ENCODE results near the gene ROBO1.

- no peak for TF ChIP-seq ZFX (IDR thresholded peaks at IDR 0.05; ENCODE audit: borderline replicate concordance)
- TF ChIP-seq, protein P1, sequence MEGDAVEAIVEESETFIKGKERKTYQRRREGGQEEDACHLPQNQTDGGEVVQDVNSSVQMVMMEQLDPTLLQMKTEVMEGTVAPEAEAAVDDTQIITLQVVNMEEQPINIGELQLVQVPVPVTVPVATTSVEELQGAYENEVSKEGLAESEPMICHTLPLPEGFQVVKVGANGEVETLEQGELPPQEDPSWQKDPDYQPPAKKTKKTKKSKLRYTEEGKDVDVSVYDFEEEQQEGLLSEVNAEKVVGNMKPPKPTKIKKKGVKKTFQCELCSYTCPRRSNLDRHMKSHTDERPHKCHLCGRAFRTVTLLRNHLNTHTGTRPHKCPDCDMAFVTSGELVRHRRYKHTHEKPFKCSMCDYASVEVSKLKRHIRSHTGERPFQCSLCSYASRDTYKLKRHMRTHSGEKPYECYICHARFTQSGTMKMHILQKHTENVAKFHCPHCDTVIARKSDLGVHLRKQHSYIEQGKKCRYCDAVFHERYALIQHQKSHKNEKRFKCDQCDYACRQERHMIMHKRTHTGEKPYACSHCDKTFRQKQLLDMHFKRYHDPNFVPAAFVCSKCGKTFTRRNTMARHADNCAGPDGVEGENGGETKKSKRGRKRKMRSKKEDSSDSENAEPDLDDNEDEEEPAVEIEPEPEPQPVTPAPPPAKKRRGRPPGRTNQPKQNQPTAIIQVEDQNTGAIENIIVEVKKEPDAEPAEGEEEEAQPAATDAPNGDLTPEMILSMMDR (IDR thresholded peaks at IDR 0.05), result no peak
These were observed 855.1 kb downstream of the ROBO1 start for GRCh38 chr3:78912687-78913086.
